ENCODE data around the gene UGT8. TPM values are rescaled to one million over a fixed set of nuclear protein-coding genes. Genes with fewer than 3 reads are reported as not detected.
"Not testable (repeated sequence)": the region's sequence is repeated elsewhere in the genome, so short reads cannot be mapped to it uniquely, and the experiment has no call there.

Gene UGT8
- total RNA-seq, 2 donors from 2014 or later: 42.8 to 54.0 TPM

GRCh38 chr4:114562176-114562904, 36.3 kb upstream of the UGT8 start:
- no peaks in the 10 kb centered on the region for H3K36me3 ChIP-seq
- TF ChIP-seq, protein P1, sequence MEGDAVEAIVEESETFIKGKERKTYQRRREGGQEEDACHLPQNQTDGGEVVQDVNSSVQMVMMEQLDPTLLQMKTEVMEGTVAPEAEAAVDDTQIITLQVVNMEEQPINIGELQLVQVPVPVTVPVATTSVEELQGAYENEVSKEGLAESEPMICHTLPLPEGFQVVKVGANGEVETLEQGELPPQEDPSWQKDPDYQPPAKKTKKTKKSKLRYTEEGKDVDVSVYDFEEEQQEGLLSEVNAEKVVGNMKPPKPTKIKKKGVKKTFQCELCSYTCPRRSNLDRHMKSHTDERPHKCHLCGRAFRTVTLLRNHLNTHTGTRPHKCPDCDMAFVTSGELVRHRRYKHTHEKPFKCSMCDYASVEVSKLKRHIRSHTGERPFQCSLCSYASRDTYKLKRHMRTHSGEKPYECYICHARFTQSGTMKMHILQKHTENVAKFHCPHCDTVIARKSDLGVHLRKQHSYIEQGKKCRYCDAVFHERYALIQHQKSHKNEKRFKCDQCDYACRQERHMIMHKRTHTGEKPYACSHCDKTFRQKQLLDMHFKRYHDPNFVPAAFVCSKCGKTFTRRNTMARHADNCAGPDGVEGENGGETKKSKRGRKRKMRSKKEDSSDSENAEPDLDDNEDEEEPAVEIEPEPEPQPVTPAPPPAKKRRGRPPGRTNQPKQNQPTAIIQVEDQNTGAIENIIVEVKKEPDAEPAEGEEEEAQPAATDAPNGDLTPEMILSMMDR (IDR thresholded peaks at IDR 0.05): no peak

DNA sequence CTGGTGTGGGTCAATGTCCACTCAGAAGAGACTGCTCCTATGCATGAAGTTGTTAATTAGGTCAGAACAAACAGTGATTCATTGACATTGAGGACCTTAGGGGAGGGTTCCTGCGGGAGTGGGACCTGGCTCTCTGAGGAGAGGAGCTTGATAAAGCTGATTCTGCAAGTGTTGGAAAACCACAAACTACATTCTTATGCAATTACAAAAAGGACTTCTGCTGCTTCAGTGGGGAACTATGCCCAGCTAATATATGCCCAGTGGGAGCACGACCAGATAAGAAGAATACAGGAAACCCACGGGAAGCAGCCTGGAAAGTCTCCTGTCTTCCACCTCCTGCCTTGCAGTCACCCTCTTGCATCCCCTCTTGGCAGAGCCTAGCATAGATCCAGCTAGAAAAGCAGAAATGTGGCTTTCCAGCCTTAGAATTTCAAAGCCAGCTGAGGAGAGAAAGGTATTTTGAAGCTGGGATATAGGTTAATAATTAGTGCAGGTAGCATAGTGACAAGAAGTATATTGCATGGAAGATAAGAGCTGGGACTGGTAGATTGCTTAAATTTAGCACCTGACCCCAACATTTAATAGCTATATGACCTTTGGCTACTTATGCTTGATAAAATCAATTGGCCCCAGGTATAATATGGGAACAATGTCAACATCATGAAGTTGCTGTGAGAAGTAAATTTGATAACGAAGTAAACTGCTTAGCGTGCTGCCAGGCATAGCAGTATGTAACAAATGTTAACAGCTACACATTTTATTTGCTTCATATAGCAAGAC, 34.9 kb upstream of the UGT8 start:
- no peak for DNase-seq
- H3K27me3 ChIP-seq: no peaks in the 10 kb centered on the region

More at GRCh38 chr4:114562176-114562904, 36.3 kb upstream of the UGT8 start:
- intact Hi-C loops (cut with DNase I): no loop called here
- no peak for DNase-seq
- H3K27me3 ChIP-seq: no peaks in the 10 kb centered on the region
- no peak overlapping the region for H3K9ac ChIP-seq (ENCODE audit: low read depth in 2 of 2, low read length in 2 of 2)
- no peak overlapping the region for H3K4me3 ChIP-seq
- H3K4me1 ChIP-seq: peaks cover 4% of the 10 kb centered on the region
- H3K9me3 ChIP-seq: no peaks in the 10 kb centered on the region
- peak overlapping the region; percentile 48 for H3K27ac ChIP-seq

GRCh38 chr4:114577386-114577785, 21.2 kb upstream of the UGT8 start:
- Histone ChIP-seq H3K9ac (ENCODE audit: low read depth in 2 of 2, low read length in 2 of 2) (no peak overlapping the region), H3K27ac (no peak overlapping the region), H3K36me3 (no peaks in the 10 kb centered on the region), H3K9me3 (no peaks in the 10 kb centered on the region), H3K4me3 (no peak overlapping the region), H3K4me1 (no peaks in the 10 kb centered on the region), H3K27me3 (no peaks in the 10 kb centered on the region)
- DNase-seq: no peak
- intact Hi-C loops (cut with DNase I): no loop called here
- TF ChIP-seq, protein P1 (IDR thresholded peaks at IDR 0.05): no peak

More for the DNA sequence above, 34.9 kb upstream of the UGT8 start:
- H3K36me3 ChIP-seq: no peaks in the 10 kb centered on the region
- peaks cover 4% of the 10 kb centered on the region for H3K4me1 ChIP-seq
- no peaks in the 10 kb centered on the region for H3K9me3 ChIP-seq
- H3K4me3 ChIP-seq: no peak overlapping the region
- H3K9ac ChIP-seq (ENCODE audit: low read depth in 2 of 2, low read length in 2 of 2): peak overlapping the region in 1 of 2 donors; percentile 48
- H3K27ac ChIP-seq: peak overlapping the region; percentile 48
- TF ChIP-seq, protein P1 (IDR thresholded peaks at IDR 0.05): no peak
- intact Hi-C loops (cut with DNase I): no loop called here

DNA sequence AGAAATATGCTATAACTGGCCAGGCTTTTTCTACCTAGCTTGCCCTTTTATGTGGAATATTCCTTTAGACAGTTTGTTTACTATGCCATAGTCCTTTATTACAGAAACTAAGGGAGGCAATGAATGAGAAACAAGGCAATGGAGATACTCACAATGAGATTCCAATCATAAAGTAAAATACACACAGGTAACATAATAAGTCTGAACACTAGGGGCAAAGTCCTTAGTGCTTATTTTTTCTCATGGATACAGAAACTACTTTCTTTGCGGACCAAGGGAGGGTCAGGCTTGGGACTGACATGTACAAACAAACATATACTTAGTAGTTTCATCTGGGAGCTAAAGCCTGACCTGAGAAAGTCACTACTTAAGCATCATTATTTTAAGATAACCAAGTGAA, 16.0 kb upstream of the UGT8 start:
- TF ChIP-seq, protein P1 (IDR thresholded peaks at IDR 0.05): no peak
- H3K9ac ChIP-seq (ENCODE audit: low read depth in 2 of 2, low read length in 2 of 2): no peak overlapping the region
- H3K4me1 ChIP-seq: no peaks in the 10 kb centered on the region
- intact Hi-C loops (cut with DNase I): no loop called here
- no peaks in the 10 kb centered on the region for H3K9me3 ChIP-seq
- H3K27me3 ChIP-seq: no peaks in the 10 kb centered on the region
- H3K27ac ChIP-seq: peak overlapping the region; percentile 8
- no peak for DNase-seq
- no peak overlapping the region for H3K4me3 ChIP-seq
- no peaks in the 10 kb centered on the region for H3K36me3 ChIP-seq

DNA sequence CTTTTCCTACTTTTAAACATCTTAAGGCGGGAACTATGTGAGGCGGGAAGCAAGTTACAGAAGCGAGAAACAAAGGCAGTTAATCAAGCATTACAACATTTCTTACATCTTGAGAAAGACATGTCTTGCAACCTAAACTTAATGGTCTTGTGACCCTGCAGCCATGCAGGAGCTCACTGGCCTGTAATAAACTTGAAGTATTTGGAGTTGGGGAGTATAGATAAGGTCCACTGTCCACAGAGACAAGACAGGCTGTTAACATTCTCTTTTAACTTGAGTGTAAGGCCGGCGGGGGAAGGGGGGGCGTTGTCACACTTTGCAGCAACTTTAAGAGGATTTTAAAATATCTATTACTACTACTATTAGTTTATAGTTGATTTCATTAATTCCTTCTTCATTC, 10.3 kb upstream of the UGT8 start:
- H3K4me1 ChIP-seq: no peaks in the 10 kb centered on the region
- DNase-seq: no peak
- H3K9me3 ChIP-seq: no peaks in the 10 kb centered on the region
- no peaks in the 10 kb centered on the region for H3K36me3 ChIP-seq
- TF ChIP-seq, protein P1 (IDR thresholded peaks at IDR 0.05): no peak
- H3K9ac ChIP-seq (ENCODE audit: low read depth in 2 of 2, low read length in 2 of 2): no peak overlapping the region
- intact Hi-C loops (cut with DNase I): no loop called here
- H3K27me3 ChIP-seq: no peaks in the 10 kb centered on the region
- no peak overlapping the region for H3K27ac ChIP-seq
- H3K4me3 ChIP-seq: no peak overlapping the region

DNA sequence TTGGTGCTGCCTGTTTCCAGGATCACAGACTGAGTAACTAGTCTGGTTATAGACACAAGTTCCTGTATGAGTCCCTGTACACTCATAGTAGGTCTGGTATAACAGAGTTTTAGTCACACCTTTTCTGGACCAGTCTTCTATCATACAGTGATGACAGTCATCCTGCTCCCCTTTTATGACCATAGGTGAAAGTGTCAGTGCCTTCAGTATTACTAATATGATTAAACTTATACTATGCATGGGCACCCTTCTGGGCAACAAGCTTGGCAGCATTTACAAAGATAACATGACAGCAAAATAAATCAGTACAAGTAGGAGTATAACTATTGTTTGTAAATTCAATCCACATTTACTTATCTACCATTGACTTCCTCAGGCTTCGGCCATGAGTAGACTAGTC, 8.2 kb upstream of the UGT8 start:
- H3K27ac ChIP-seq; intact Hi-C loops (cut with DNase I); H3K4me1 ChIP-seq; DNase-seq; H3K4me3 ChIP-seq; H3K36me3 ChIP-seq; H3K9ac ChIP-seq (ENCODE audit: low read depth in 2 of 2, low read length in 2 of 2); H3K9me3 ChIP-seq; H3K27me3 ChIP-seq: not testable (repeated sequence)

All from colonic mucosa (tissue), 4 donors.